ENCODE measurements around the gene PTGIS.

DNA sequence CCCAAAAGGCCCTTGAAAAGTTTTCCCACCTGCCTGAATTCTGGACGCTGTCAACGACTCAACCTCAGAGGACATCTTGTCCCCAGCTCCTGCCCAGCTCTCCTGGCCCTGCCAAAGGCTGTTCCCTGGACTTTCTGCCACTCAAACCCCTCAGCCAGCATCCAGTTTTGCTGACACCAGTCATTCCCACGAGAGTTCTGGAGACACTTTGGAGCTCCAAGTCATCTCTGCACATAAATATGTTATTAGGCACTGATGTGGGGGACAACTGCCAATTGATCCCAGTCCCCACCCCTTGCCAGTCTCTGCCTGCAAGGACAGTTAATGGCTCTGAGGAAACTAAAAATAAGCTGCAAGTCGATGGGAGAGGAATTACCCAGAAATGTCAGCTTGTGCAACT lies 46.6 kb downstream of the PTGIS start:
- TF ChIP-seq POLR2AphosphoS5 (IDR thresholded peaks at IDR 0.05; ENCODE audit: low read depth, low read length): no peak
- TF ChIP-seq POLR2A (IDR thresholded peaks at IDR 0.05; ENCODE audit: low read depth, low read length): no peak
